Endothelial cell of umbilical vein (primary cell): ENCODE measurements around the gene AAGAB. TPM values are rescaled to one million over a fixed set of nuclear protein-coding genes. Genes with fewer than 3 reads are reported as not detected.

ENCODE experiments used
- BruUV-seq: library from RNA; stranded (reverse); fragments of 400-500 nt; replicated peaks from 2 replicates; lab custom pipeline; 2021; lab: Mats Ljungman, UMichigan
- CTCF ChIA-PET: fragments of 300-600, 350-600 bp; sonication (Branson Sonifier 250); formaldehyde crosslinking; loops from one replicate; lab custom pipeline; 2021; ENCODE audit warnings: antibody characterized with exemption, inconsistent platforms; lab: Charles Lee
- POLR2A ChIA-PET: fragments of 300-600, 350-600 bp; sonication (Branson Sonifier 250); formaldehyde crosslinking; loops from one replicate; lab custom pipeline; 2021; ENCODE audit warnings: antibody characterized with exemption, inconsistent platforms; lab: Charles Lee
- DNase-seq: peaks from one replicate; pipeline ENCODE4 v3.0.0-alpha.2; 2011; ENCODE audit warnings: low read depth, low spot score
- FAIRE-seq: peaks from 2 replicates; lab custom pipeline; 2011; peaks lifted over from hg19 to GRCh38; lab: Jason Lieb, UNC
- H2AFZ ChIP-seq: 2 replicates; pipeline ENCODE4 v1.6.0; 2012; ENCODE audit warnings: low read depth, low read length, control low read depth, inconsistent platforms
- H3K27ac ChIP-seq: 2 replicates; pipeline ENCODE4 v1.5.1; 2011; ENCODE audit warnings: low read depth, mild to moderate bottlenecking, control low read depth, low read length, moderate library complexity; ENCODE audit not compliant: insufficient read depth
- H3K27me3 ChIP-seq, 2 experiments: 2 replicates each; pipeline versions ENCODE4 v1.6.0 to v1.6.1; 2011; ENCODE audit warnings: low read length in 2 of 2, mixed read lengths in 1 of 2; ENCODE audit not compliant: control insufficient read depth in 2 of 2, insufficient read depth in 2 of 2
- H3K36me3 ChIP-seq, 2 experiments: 2 replicates in 1 of 2; 3 replicates in 1 of 2; pipeline ENCODE4 v1.5.1; 2011; ENCODE audit warnings: low read length in 2 of 2, mild to moderate bottlenecking in 1 of 2, moderate library complexity in 1 of 2; ENCODE audit not compliant: control insufficient read depth in 2 of 2, insufficient read depth in 2 of 2; ENCODE audit errors: extremely low read depth in 1 of 2
- H3K4me1 ChIP-seq: 3 replicates; pipeline ENCODE4 v1.5.1; 2011; ENCODE audit warnings: mild to moderate bottlenecking, low read length; ENCODE audit not compliant: control insufficient read depth, insufficient read depth; ENCODE audit errors: extremely low read depth
- H3K4me2 ChIP-seq: 2 replicates; pipeline ENCODE4 v1.6.1; 2011; ENCODE audit warnings: low read length, control low read depth, mixed read lengths; ENCODE audit not compliant: insufficient read depth
- H3K4me3 ChIP-seq, 3 experiments: fragments of 200-600 bp in 1 of 3; sonication (generic), shearing (Covaris generic) in 1 of 3; replicated peaks in 1 of 3; 2 replicates each; pipeline ENCODE4 v1.5.1; 2011 to 2016; ENCODE audit warnings: control low read depth in 3 of 3, low read length in 3 of 3, mild to moderate bottlenecking in 2 of 3, inconsistent platforms in 1 of 3, low read depth in 1 of 3, moderate library complexity in 1 of 3; ENCODE audit not compliant: insufficient read depth in 1 of 3
- H3K79me2 ChIP-seq: 2 replicates; pipeline ENCODE4 v1.6.0; 2012; ENCODE audit warnings: low read length, inconsistent platforms; ENCODE audit not compliant: control insufficient read depth, insufficient read depth
- H3K9ac ChIP-seq: replicated peaks from 2 replicates; pipeline ENCODE3; 2011; ENCODE audit warnings: low read length, control low read depth; ENCODE audit not compliant: insufficient read depth; ENCODE audit errors: extremely low read depth
- H3K9me1 ChIP-seq: replicated peaks from 3 replicates; pipeline ENCODE4 v1.6.0; 2011; ENCODE audit warnings: mild to moderate bottlenecking, low read length; ENCODE audit not compliant: control insufficient read depth, insufficient read depth; ENCODE audit errors: extremely low read depth
- H3K9me3 ChIP-seq: replicated peaks from 2 replicates; pipeline ENCODE4 v1.5.1; 2012; ENCODE audit warnings: low read length, inconsistent platforms; ENCODE audit not compliant: control insufficient read depth, insufficient read depth
- H4K20me1 ChIP-seq: replicated peaks from 2 replicates; pipeline ENCODE3; 2011; ENCODE audit warnings: mild to moderate bottlenecking, low read length; ENCODE audit not compliant: control insufficient read depth, insufficient read depth; ENCODE audit errors: extremely low read depth
- EZH2 ChIP-seq: IDR thresholded peaks from 2 replicates; pipeline ENCODE4 v1.6.1; 2012; ENCODE audit warnings: borderline replicate concordance, low read depth, mild to moderate bottlenecking, moderate library complexity, low read length, inconsistent platforms; ENCODE audit not compliant: severe bottlenecking
- FOS ChIP-seq: IDR thresholded peaks from 2 replicates; pipeline ENCODE4 v1.6.1; 2011; ENCODE audit warnings: mild to moderate bottlenecking, low read length, moderate library complexity, borderline replicate concordance; ENCODE audit not compliant: insufficient read depth
- GATA2 ChIP-seq: IDR thresholded peaks from 2 replicates; pipeline ENCODE4 v1.7.0; 2011; ENCODE audit warnings: low read depth, mild to moderate bottlenecking, moderate library complexity, mixed read lengths, low read length; ENCODE audit not compliant: insufficient read length, insufficient read depth
- JUN ChIP-seq: IDR thresholded peaks from 2 replicates; pipeline ENCODE4 v1.6.1; 2011; ENCODE audit warnings: borderline replicate concordance, low read depth; ENCODE audit not compliant: insufficient read length, insufficient read depth
- MYC ChIP-seq: IDR thresholded peaks from one replicate; pipeline ENCODE4 v1.6.1; 2011; ENCODE audit warnings: mild to moderate bottlenecking, low read depth, low read length
- POLR2A ChIP-seq: IDR thresholded peaks from 2 replicates; pipeline ENCODE4 v1.6.1; 2012; ENCODE audit warnings: low read depth, mild to moderate bottlenecking, control low read depth, low read length
- POLR2AphosphoS5 ChIP-seq: IDR thresholded peaks from 2 replicates; pipeline ENCODE4 v1.6.1; 2012; ENCODE audit warnings: low read depth, mild to moderate bottlenecking, control low read depth, low read length, moderate library complexity; ENCODE audit not compliant: insufficient read depth
- dilution Hi-C: fragments of 300-500 bp; cut with MboI; formaldehyde crosslinking; loops from one replicate; pipeline ENCODE4 v1.15.0; 2019; ENCODE audit warnings: low sequenced_read_pairs; ENCODE audit not compliant: extremely low pct_ligation_motif_present
- intact Hi-C: fragments of 100-400 bp; cut with micrococcal nuclease; formaldehyde crosslinking; loops from one replicate; pipeline ENCODE4 v1.10.0; 2022
- polyA plus RNA-seq, 4 experiments: library from polyadenylated mRNA; depleted of rRNA in 3 of 4; stranded (reverse) in 3 of 4; unstranded in 1 of 4; fragments of >200 nt; gene quantifications; 2 replicates each; pipeline versions ENCODE4 v1.2.1 to v1.2.3, GENCODE V29; 2011 to 2012; ENCODE audit warnings: missing spikeins in 1 of 4
- total RNA-seq: library from RNA; stranded (reverse); gene quantifications from 2 replicates; pipeline ENCODE4 v1.2.3, GENCODE V29; 2021
- TF ChIP-seq, protein P1 (sequence below): IDR thresholded peaks from 2 replicates; pipeline ENCODE4 v1.6.1; 2011; ENCODE audit not compliant: insufficient read depth, insufficient read length
- TF ChIP-seq, protein P2 (sequence below), 2 donors: IDR thresholded peaks; 1 replicate in 1 of 2; 2 replicates in 1 of 2; pipeline ENCODE4 v1.5.1; 2011; ENCODE audit warnings: low read length in 2 of 2, mild to moderate bottlenecking in 2 of 2, moderate library complexity in 2 of 2, control low read depth in 1 of 2, inconsistent platforms in 1 of 2, low read depth in 1 of 2; ENCODE audit not compliant: insufficient read depth in 1 of 2; ENCODE audit errors: extremely low read depth in 1 of 2

AAGAB gene
- total and polyA plus RNA-seq, 2 donors (not counting 3 experiments of a cell fraction or from before 2014, with no cell fraction given), result 21.2 to 42.6 TPM

DNA sequence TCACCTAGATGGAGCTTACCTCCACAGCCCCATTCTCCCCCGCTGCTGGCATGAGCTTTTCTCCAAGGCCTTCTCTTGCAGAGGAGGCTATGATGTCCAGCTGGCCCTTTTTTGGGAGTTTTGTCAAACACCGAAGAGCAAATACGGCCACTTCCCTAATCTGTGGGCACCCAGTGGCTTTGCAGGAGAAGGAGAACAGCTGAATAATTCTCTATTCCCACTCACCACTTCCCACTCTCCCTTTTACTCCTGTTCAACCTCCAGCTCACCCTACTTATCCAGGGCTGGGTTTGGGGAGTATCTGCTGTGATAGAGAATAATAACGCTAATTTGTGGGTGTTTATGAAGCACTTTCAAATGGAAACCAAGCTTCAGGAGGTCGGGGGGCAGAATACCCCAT, 93.0 kb downstream of the AAGAB start:
- no peak overlapping the region for H3K4me2 ChIP-seq
- dilution Hi-C loops (no loop called here), intact Hi-C loops (no loop called here)
- no peaks in the 10 kb centered on the region for H3K9me3 ChIP-seq
- peaks cover 76% of the 10 kb centered on the region for H3K79me2 ChIP-seq
- H3K36me3 ChIP-seq, result no peaks in the 10 kb centered on the region
- no peak overlapping the region for H3K4me3 ChIP-seq
- no peak overlapping the region for H3K9ac ChIP-seq
- peaks cover 56% of the 10 kb centered on the region for H3K4me1 ChIP-seq
- TF ChIP-seq, protein P1, sequence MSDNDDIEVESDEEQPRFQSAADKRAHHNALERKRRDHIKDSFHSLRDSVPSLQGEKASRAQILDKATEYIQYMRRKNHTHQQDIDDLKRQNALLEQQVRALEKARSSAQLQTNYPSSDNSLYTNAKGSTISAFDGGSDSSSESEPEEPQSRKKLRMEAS, result no peak
- TF ChIP-seq FOS (no peak), JUN (no peak), MYC (no peak), GATA2 (no peak), EZH2 (no peak), POLR2A (no peak), POLR2AphosphoS5 (no peak)
- TF ChIP-seq, protein P2, sequence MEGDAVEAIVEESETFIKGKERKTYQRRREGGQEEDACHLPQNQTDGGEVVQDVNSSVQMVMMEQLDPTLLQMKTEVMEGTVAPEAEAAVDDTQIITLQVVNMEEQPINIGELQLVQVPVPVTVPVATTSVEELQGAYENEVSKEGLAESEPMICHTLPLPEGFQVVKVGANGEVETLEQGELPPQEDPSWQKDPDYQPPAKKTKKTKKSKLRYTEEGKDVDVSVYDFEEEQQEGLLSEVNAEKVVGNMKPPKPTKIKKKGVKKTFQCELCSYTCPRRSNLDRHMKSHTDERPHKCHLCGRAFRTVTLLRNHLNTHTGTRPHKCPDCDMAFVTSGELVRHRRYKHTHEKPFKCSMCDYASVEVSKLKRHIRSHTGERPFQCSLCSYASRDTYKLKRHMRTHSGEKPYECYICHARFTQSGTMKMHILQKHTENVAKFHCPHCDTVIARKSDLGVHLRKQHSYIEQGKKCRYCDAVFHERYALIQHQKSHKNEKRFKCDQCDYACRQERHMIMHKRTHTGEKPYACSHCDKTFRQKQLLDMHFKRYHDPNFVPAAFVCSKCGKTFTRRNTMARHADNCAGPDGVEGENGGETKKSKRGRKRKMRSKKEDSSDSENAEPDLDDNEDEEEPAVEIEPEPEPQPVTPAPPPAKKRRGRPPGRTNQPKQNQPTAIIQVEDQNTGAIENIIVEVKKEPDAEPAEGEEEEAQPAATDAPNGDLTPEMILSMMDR (IDR thresholded peaks at IDR 0.05; ENCODE audit: extremely low read depth in 1 of 2, insufficient read depth in 1 of 2, low read depth in 1 of 2, low read length in 2 of 2), result no peak
- H4K20me1 ChIP-seq, result no peaks in the 10 kb centered on the region
- no peaks in the 10 kb centered on the region for H3K9me1 ChIP-seq
- no peak overlapping the region for H2AFZ ChIP-seq
- H3K27me3 ChIP-seq, result no peaks in the 10 kb centered on the region
- ChIA-PET POLR2A (no interaction called here), CTCF (interaction anchor here (0.7 to 1.3 kb wide), 6 partner anchors 12 to 96 kb away, joined by 3 to 5 read pairs (median 4); partner anchors contain the start of gene SMAD3)
- FAIRE-seq, result no peak
- DNase-seq, result no peak
- peak overlapping the region; percentile 24 for H3K27ac ChIP-seq
- no TSS peak for BruUV-seq
